ENCODE results near the gene HPCA. TPM values are rescaled to one million over a fixed set of nuclear protein-coding genes. Genes with fewer than 3 reads are reported as not detected.

The HPCA gene
- total RNA-seq, 2 donors from 2014 or later = 1.2 TPM; not detected in 1

DNA sequence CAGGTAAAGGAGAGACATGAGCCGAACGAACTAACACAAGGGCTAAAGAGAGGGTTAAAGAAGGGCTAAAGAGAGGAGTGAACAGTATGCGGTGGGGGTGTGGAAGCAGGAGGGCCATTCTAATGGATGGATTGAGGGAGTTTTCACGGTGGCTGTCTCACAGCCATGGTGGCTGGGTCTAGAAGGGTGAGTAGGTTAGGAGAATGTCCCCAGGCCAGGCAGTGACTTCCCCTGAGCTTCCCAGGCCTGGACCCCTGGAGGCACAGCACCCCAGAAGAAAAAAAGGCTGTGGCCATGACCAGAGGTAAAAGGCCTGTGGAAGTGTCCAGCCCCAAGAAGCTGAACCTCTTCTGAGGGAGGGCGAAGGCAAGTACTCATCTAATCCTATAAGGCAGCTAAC, 19.1 kb upstream of the HPCA start:
- Mint-ChIP-seq H3K27ac (no peak overlapping the region), H3K4me1 (peaks cover 21% of the 10 kb centered on the region), H3K36me3 (ENCODE audit: low read depth) (peaks cover 14% of the 10 kb centered on the region), H3K9me3 (no peaks in the 10 kb centered on the region), H3K27me3 (ENCODE audit: insufficient read depth) (peaks cover 40% of the 10 kb centered on the region), H3K4me3 (no peak overlapping the region)
- DNase-seq = no peak
- TF ChIP-seq, protein P1, sequence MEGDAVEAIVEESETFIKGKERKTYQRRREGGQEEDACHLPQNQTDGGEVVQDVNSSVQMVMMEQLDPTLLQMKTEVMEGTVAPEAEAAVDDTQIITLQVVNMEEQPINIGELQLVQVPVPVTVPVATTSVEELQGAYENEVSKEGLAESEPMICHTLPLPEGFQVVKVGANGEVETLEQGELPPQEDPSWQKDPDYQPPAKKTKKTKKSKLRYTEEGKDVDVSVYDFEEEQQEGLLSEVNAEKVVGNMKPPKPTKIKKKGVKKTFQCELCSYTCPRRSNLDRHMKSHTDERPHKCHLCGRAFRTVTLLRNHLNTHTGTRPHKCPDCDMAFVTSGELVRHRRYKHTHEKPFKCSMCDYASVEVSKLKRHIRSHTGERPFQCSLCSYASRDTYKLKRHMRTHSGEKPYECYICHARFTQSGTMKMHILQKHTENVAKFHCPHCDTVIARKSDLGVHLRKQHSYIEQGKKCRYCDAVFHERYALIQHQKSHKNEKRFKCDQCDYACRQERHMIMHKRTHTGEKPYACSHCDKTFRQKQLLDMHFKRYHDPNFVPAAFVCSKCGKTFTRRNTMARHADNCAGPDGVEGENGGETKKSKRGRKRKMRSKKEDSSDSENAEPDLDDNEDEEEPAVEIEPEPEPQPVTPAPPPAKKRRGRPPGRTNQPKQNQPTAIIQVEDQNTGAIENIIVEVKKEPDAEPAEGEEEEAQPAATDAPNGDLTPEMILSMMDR (conservative IDR thresholded peaks at IDR 0.05) = no peak
- Histone ChIP-seq H3K4me3 (ENCODE audit: low read length) (no peak overlapping the region), H3K9me3 (ENCODE audit: control insufficient read depth, low read length) (no peaks in the 10 kb centered on the region), H3K27me3 (ENCODE audit: control insufficient read depth, insufficient read depth, low read length, poor library complexity, severe bottlenecking) (peaks cover 30% of the 10 kb centered on the region), H3K4me1 (ENCODE audit: control insufficient read depth, insufficient read depth, low read length) (peaks cover 6% of the 10 kb centered on the region), H3K27ac (ENCODE audit: low read depth, low read length) (no peak overlapping the region), H3K36me3 (ENCODE audit: control insufficient read depth, insufficient read depth, low read length) (peaks cover 7% of the 10 kb centered on the region), H3K9ac (ENCODE audit: extremely low read depth, low read length, poor library complexity, severe bottlenecking) (no peak overlapping the region)
- 94% methylated on average over 3 to 5 of the region's 5 CpGs for WGBS, 2 experiments (ENCODE audit: insufficient coverage in 1 of 2, insufficient read length in 1 of 2)

DNA sequence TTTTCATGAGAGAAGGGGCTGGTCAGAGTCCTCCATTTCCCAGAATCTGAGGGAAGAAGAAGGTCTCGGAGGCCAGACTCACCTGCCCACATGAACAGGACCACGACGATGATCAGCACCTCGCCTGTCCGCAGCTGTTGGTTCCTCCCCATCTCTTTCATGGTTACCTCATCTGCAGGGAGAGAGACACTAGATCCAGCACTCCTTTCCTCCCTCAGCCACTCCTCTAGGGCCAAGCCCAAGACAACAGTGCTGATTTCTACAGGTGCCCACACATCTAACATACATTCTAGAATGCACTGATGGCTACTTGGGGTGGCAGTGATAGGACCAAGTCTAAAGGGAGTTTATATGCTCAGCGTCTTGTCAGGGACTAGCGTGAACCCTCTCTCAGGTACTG, 18.6 kb upstream of the HPCA start:
- H3K4me1 Mint-ChIP-seq = peaks cover 21% of the 10 kb centered on the region
- Histone ChIP-seq H3K27ac (ENCODE audit: low read depth, low read length) (no peak overlapping the region), H3K4me1 (ENCODE audit: control insufficient read depth, insufficient read depth, low read length) (peaks cover 6% of the 10 kb centered on the region), H3K9ac (ENCODE audit: extremely low read depth, low read length, poor library complexity, severe bottlenecking) (no peak overlapping the region), H3K36me3 (ENCODE audit: control insufficient read depth, insufficient read depth, low read length) (peaks cover 7% of the 10 kb centered on the region), H3K4me3 (ENCODE audit: low read length) (no peak overlapping the region), H3K9me3 (ENCODE audit: control insufficient read depth, low read length) (no peaks in the 10 kb centered on the region), H3K27me3 (ENCODE audit: control insufficient read depth, insufficient read depth, low read length, poor library complexity, severe bottlenecking) (peaks cover 30% of the 10 kb centered on the region)
- TF ChIP-seq, protein P1 (conservative IDR thresholded peaks at IDR 0.05) = no peak
- H3K27ac Mint-ChIP-seq = no peak overlapping the region
- H3K36me3 Mint-ChIP-seq (ENCODE audit: low read depth) = peaks cover 9% of the 10 kb centered on the region
- peaks cover 42% of the 10 kb centered on the region for H3K27me3 Mint-ChIP-seq (ENCODE audit: insufficient read depth)
- no peak for DNase-seq
- H3K9me3 Mint-ChIP-seq = no peaks in the 10 kb centered on the region
- 92 to 100% methylated on average over 7 of the region's 7 CpGs for WGBS, 2 experiments (ENCODE audit: insufficient coverage in 1 of 2, insufficient read length in 1 of 2)
- H3K4me3 Mint-ChIP-seq = no peak overlapping the region

DNA sequence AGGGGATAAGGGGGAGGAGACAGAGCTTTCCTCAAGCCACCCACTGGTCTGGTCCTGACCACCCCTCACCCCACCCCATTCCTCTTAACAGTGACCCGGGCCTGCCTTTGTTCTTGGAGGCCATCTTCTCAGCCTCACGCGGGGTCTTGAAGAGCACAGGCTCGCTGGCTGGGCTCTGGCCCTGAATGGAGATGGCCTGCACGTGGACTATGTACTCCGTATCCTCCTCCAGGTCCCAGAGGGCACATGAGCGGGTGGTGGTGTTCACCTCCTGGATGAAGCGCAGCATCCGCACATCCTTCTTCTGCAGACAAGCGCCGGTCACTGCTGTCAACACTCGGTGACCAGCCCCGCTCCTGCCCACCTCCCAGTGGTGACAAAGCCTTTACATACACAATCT, 18.2 kb upstream of the HPCA start:
- Mint-ChIP-seq H3K27ac (no peak overlapping the region), H3K4me1 (peaks cover 21% of the 10 kb centered on the region), H3K36me3 (ENCODE audit: low read depth) (peaks cover 5% of the 10 kb centered on the region), H3K4me3 (no peak overlapping the region), H3K9me3 (no peaks in the 10 kb centered on the region), H3K27me3 (ENCODE audit: insufficient read depth) (peaks cover 45% of the 10 kb centered on the region)
- TF ChIP-seq, protein P1 (conservative IDR thresholded peaks at IDR 0.05) = no peak
- peaks cover 4% of the 10 kb centered on the region for H3K36me3 ChIP-seq (ENCODE audit: control insufficient read depth, insufficient read depth, low read length)
- no peak overlapping the region for H3K9ac ChIP-seq (ENCODE audit: extremely low read depth, low read length, poor library complexity, severe bottlenecking)
- no peak overlapping the region for H3K27ac ChIP-seq (ENCODE audit: low read depth, low read length)
- no peaks in the 10 kb centered on the region for H3K9me3 ChIP-seq (ENCODE audit: control insufficient read depth, low read length)
- H3K27me3 ChIP-seq (ENCODE audit: control insufficient read depth, insufficient read depth, low read length, poor library complexity, severe bottlenecking) = peaks cover 30% of the 10 kb centered on the region
- no peak for DNase-seq
- WGBS, 2 experiments (ENCODE audit: insufficient coverage in 1 of 2, insufficient read length in 1 of 2) = 92 to 96% methylated on average over 7 to 13 of the region's 13 CpGs
- H3K4me1 ChIP-seq (ENCODE audit: control insufficient read depth, insufficient read depth, low read length) = peaks cover 6% of the 10 kb centered on the region
- H3K4me3 ChIP-seq (ENCODE audit: low read length) = no peak overlapping the region

Measured in endodermal cell (in vitro differentiated cells).